ENCODE results near the gene RPS19BP1.

The RPS19BP1 gene

DNA sequence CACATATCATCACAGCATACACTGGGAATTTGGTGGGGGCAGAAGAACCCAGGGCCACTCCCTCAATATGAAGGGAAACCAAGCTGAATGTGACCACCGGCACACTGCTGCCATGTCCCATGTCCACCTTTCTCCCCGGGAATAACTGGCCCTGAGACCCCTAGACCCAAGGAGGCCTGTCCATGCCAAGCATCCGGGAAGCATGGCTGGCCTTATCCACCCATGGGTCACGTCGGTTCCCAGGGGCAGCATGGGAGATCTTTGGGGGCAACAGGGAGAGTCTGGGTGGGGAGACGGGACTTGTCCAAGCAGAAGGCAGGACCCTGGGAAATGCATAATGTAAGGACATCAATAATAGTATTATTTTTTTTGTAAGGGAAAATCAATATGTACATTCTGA, 40.9 kb downstream of the RPS19BP1 start:
- H3K4me3 ChIP-seq (ENCODE audit: low read depth, low read length): no peak overlapping the region
- DNase-seq (ENCODE audit: low read depth): no peak
- no peak for TF ChIP-seq CTCF (IDR thresholded peaks at IDR 0.05; ENCODE audit: low read depth, low read length, missing control alignments)

DNA sequence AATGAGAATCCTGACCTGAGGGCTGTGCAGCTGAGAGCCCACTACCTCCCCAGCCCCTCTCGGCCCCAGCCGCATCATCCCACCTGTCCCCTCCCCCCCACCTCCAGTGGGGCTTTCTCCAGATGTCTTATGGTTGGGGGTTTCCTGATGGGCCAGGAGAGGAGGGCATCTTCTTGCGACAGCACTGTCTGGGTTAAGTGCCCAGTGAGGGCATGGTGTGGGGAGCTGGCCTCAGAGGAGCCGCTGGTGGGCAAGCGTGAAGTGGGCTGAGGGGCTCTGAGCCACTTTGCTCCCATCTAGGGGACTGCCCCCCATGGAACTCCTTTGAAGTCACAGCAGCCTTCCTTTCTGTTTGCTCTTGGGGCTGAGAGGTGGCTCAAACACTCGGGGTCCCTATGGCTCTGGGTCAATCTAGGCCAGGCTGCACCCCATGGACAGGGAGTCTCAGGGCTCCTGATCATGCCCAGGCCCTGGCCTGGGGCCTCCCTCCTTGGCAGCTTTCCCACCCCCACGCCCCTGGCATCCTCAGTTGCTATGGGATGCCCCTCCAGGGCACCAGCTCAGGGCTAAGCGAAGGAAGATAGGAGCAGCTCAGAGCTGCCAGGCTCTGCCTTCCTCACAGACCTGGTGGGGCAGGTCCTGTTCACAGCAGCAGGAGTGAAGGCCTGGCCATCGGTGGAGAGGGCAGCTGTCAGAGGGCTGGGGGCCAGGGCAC, 41.4 kb downstream of the RPS19BP1 start:
- TF ChIP-seq CTCF (IDR thresholded peaks at IDR 0.05; ENCODE audit: low read depth, low read length, missing control alignments): no peak
- no peak overlapping the region for H3K4me3 ChIP-seq (ENCODE audit: low read depth, low read length)
- DNase-seq (ENCODE audit: low read depth): no peak

DNA sequence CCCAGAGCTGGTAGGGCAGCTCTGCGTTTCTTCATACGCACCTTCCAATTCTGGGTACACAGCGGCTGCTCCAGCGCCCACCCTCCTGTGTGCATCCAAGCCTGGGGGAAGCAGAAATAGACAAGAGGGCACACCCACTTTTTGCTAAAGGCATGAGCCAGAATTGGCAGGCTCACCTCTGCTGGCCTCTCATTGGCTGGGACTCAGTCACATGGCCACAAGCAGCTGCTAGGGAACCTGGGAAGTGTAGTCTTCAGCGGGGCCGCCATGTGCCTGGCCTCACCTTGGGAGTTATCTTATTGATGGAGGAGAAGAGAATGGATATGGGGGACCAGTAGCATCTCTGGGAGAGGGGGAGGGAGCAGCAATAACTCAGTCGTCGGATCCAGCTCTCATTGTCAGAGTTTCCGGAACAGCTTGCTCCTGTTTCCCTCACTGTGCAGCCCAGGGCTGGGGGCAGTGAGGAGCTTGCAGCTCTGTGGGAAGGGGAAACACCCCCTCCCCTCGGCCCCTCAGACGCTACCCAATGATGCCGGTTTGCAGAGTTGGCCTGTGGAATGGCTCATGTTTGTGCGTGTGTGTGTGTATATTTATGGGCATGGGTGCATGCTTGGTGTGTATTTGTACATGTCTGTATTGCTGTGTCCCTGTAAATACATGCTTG, 42.3 kb downstream of the RPS19BP1 start:
- peak; percentile 49 for DNase-seq (ENCODE audit: low read depth)
- no peak overlapping the region for H3K4me3 ChIP-seq (ENCODE audit: low read depth, low read length)
- TF ChIP-seq CTCF (IDR thresholded peaks at IDR 0.05; ENCODE audit: low read depth, low read length, missing control alignments): no peak

- no peak overlapping the region for H3K4me3 ChIP-seq (ENCODE audit: low read depth, low read length)
- no peak for TF ChIP-seq CTCF (IDR thresholded peaks at IDR 0.05; ENCODE audit: low read depth, low read length, missing control alignments)
- DNase-seq (ENCODE audit: low read depth): no peak
Observed at GRCh38 chr22:39489094-39490068, 43.2 kb downstream of the RPS19BP1 start.

GRCh38 chr22:39488563-39489083, 43.9 kb downstream of the RPS19BP1 start:
- no peak for TF ChIP-seq CTCF (IDR thresholded peaks at IDR 0.05; ENCODE audit: low read depth, low read length, missing control alignments)
- no peak overlapping the region for H3K4me3 ChIP-seq (ENCODE audit: low read depth, low read length)
- no peak for DNase-seq (ENCODE audit: low read depth)

GRCh38 chr22:39487826-39488520, 44.6 kb downstream of the RPS19BP1 start:
- TF ChIP-seq CTCF (IDR thresholded peaks at IDR 0.05; ENCODE audit: low read depth, low read length, missing control alignments): no peak
- no peak for DNase-seq (ENCODE audit: low read depth)
- H3K4me3 ChIP-seq (ENCODE audit: low read depth, low read length): no peak overlapping the region
